HG02852 (cell line): Measurements from ENCODE around the gene METTL22.
"Not testable (repeated sequence)": the region's sequence is repeated elsewhere in the genome, so short reads cannot be mapped to it uniquely, and the experiment has no call there.

Source experiments
- ATAC-seq: cut with Tn5 transposase; IDR thresholded peaks from one replicate; pipeline ENCODE4 v1.9.1; 2021; ENCODE audit warnings: mild to moderate bottlenecking, moderate library complexity; ENCODE audit not compliant: unreplicated experiment

Gene METTL22

GRCh38 chr16:8631373-8631772, 9.9 kb downstream of the METTL22 start:
- ATAC-seq: no peak

GRCh38 chr16:8631818-8632465, 10.4 kb downstream of the METTL22 start:
- no peak for ATAC-seq

- no peak for ATAC-seq
These were observed 11.2 kb downstream of the METTL22 start for GRCh38 chr16:8632675-8633182.

GRCh38 chr16:8634991-8635736, 13.7 kb downstream of the METTL22 start:
- ATAC-seq: no peak

GRCh38 chr16:8639694-8640093, 18.2 kb downstream of the METTL22 start:
- no peak for ATAC-seq

GRCh38 chr16:8641671-8642070, 20.2 kb downstream of the METTL22 start:
- no peak for ATAC-seq

GRCh38 chr16:8642146-8642545, 20.6 kb downstream of the METTL22 start:
- ATAC-seq: no peak

- ATAC-seq: no peak
These were observed 23.0 kb downstream of the METTL22 start for GRCh38 chr16:8644211-8645140.

GRCh38 chr16:8645141-8645521, 23.6 kb downstream of the METTL22 start:
- ATAC-seq: no peak

GRCh38 chr16:8645831-8646230, 24.3 kb downstream of the METTL22 start:
- no peak for ATAC-seq

- no peak for ATAC-seq
These were observed 25.0 kb downstream of the METTL22 start for GRCh38 chr16:8646326-8647053.

GRCh38 chr16:8647721-8648318, 26.3 kb downstream of the METTL22 start:
- no peak for ATAC-seq

- ATAC-seq: no peak
These were observed 27.4 kb downstream of the METTL22 start for GRCh38 chr16:8648877-8649276.

- ATAC-seq: no peak
These were observed 28.5 kb downstream of the METTL22 start for GRCh38 chr16:8649829-8650554.

- not testable (repeated sequence) for ATAC-seq
These were observed 30.5 kb downstream of the METTL22 start for GRCh38 chr16:8651958-8652357.

GRCh38 chr16:8655184-8655717, 33.8 kb downstream of the METTL22 start:
- ATAC-seq: peak; percentile 78

- ATAC-seq: no peak
These were observed 34.9 kb downstream of the METTL22 start for GRCh38 chr16:8656376-8656775.

GRCh38 chr16:8660841-8661301, 39.4 kb downstream of the METTL22 start:
- peak; percentile 52 for ATAC-seq

- ATAC-seq: no peak
These were observed 40.2 kb downstream of the METTL22 start for GRCh38 chr16:8661703-8662102.
